Measurements from ENCODE around the gene SLC30A1.
"Not testable (repeated sequence)": the region's sequence is repeated elsewhere in the genome, so short reads cannot be mapped to it uniquely, and the experiment has no call there.

The SLC30A1 gene

GRCh38 chr1:211578640-211579439 is at the start of gene SLC30A1:
TSS of gene SLC30A1 (minus strand) at chr1:211579161. CDS start at chr1:211578612, 549 bp downstream.
- DNase-seq: peak; percentile 100

- DNase-seq: no peak
These were observed 49.5 kb upstream of the SLC30A1 start for GRCh38 chr1:211628417-211628816.

GRCh38 chr1:211627259-211627658 is 48.3 kb upstream of the SLC30A1 start:
- no peak for DNase-seq

- DNase-seq: not testable (repeated sequence)
These were observed 46.9 kb upstream of the SLC30A1 start for GRCh38 chr1:211625866-211626265.

- DNase-seq: no peak
These were observed 46.1 kb upstream of the SLC30A1 start for GRCh38 chr1:211625040-211625439.

GRCh38 chr1:211623515-211623914 is 44.6 kb upstream of the SLC30A1 start:
- DNase-seq: no peak

- no peak for DNase-seq
These were observed 42.7 kb upstream of the SLC30A1 start for GRCh38 chr1:211621447-211622198.

GRCh38 chr1:211620097-211620496 is 41.1 kb upstream of the SLC30A1 start:
- no peak for DNase-seq

GRCh38 chr1:211619033-211619996 is 40.4 kb upstream of the SLC30A1 start:
- no peak for DNase-seq

- DNase-seq: no peak
These were observed 38.0 kb upstream of the SLC30A1 start for GRCh38 chr1:211616965-211617297.

- DNase-seq: no peak
These were observed 37.4 kb upstream of the SLC30A1 start for GRCh38 chr1:211616231-211616964.

GRCh38 chr1:211614615-211615014 is 35.7 kb upstream of the SLC30A1 start:
- no peak for DNase-seq

- no peak for DNase-seq
These were observed 35.0 kb upstream of the SLC30A1 start for GRCh38 chr1:211613951-211614350.

- DNase-seq: no peak
These were observed 34.4 kb upstream of the SLC30A1 start for GRCh38 chr1:211613108-211613947.

- no peak for DNase-seq
These were observed 33.8 kb upstream of the SLC30A1 start for GRCh38 chr1:211612786-211613107.

GRCh38 chr1:211611818-211612217 is 32.9 kb upstream of the SLC30A1 start:
- DNase-seq: no peak

GRCh38 chr1:211610779-211611556 is 32.0 kb upstream of the SLC30A1 start:
- no peak for DNase-seq

- DNase-seq: no peak
These were observed 30.4 kb upstream of the SLC30A1 start for GRCh38 chr1:211609120-211610024.

GRCh38 chr1:211607754-211608473 is 29.0 kb upstream of the SLC30A1 start:
- no peak for DNase-seq
